A673 (cell line): ENCODE data around the gene COL13A1.

Source experiments
- CTCF ChIP-seq: fragments of 300-800, 200-600 bp; sonication (generic); conservative IDR thresholded peaks from 2 replicates; pipeline ENCODE4 v1.5.1; 2017; ENCODE audit warnings: low read depth, mild to moderate bottlenecking, antibody characterized with exemption, low read length, moderate library complexity, mixed read lengths
- EZH2 ChIP-seq: fragments of 200-600 bp; sonication (generic); IDR thresholded peaks from 2 replicates; pipeline ENCODE4 v1.6.1; 2017; ENCODE audit warnings: borderline replicate concordance, low read depth, mild to moderate bottlenecking, mixed read lengths, antibody characterized with exemption, low read length; ENCODE audit not compliant: poor library complexity, severe bottlenecking

- no peak for TF ChIP-seq EZH2
- no peak for TF ChIP-seq CTCF
These were observed 160.4 kb downstream of the COL13A1 start for GRCh38 chr10:69961881-69962745.
